ENCODE measurements around the gene PHIP. TPM values are rescaled to one million over a fixed set of nuclear protein-coding genes. Genes with fewer than 3 reads are reported as not detected.
A peak's percentile ranks its signal among the peaks of the same experiment; 100 is the strongest.

The PHIP gene
- total RNA-seq, result 72.2 and 74.5 TPM in 2 replicates
- long read RNA-seq, partial matches to known transcripts, result 910 of 1,119 reads
- long read RNA-seq, other reads (novel, unspliced or antisense), result 209 of 1,119 reads

DNA sequence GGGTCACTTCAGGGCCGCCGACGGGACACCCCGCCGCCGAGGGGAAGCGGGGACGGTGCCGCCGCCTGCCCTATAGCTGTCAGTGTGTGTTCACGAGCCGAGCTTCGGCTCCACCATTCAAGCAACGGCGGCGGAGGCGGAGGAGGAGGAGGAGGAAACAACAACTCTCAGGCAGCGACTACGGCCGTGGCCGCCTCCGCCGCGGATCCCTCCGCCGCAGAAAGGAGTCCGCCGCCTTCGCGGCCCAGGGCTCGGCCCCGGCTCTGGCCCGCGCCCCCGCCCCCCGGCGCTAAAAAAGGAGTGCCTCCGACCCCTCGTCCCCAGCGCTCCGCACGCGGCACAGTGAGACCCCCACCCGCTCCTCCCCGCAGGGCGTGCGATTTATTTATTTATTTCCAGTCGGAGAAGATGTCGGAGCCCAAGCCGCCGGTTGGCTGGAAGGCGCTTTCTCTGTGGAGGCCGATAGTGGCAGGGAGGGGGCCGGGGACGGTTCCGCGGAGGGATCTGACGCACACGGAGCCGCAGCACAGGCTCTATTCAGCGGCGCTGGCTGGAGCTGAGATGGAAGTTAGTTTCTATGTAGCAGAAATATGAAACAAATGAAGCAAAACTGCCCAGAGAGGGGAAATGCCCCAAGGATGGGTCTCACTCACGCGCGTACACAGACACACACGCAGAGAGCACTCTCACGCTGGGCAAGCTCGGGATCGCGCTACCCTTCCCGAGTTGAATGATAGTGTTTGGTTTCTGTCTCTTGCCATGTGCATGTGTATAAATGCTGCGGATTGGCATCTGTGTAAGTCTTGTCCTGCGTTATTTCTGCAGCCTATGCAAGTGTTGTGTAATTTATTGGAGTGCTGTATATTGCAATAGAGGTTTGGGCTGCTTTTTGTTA lies at the start of gene PHIP:
PHIP (minus strand) TSS at position 180 of the 895 bp plus-strand sequence. CDS start 186 bp downstream, outside the sequence.
- TF ChIP-seq, protein P1, sequence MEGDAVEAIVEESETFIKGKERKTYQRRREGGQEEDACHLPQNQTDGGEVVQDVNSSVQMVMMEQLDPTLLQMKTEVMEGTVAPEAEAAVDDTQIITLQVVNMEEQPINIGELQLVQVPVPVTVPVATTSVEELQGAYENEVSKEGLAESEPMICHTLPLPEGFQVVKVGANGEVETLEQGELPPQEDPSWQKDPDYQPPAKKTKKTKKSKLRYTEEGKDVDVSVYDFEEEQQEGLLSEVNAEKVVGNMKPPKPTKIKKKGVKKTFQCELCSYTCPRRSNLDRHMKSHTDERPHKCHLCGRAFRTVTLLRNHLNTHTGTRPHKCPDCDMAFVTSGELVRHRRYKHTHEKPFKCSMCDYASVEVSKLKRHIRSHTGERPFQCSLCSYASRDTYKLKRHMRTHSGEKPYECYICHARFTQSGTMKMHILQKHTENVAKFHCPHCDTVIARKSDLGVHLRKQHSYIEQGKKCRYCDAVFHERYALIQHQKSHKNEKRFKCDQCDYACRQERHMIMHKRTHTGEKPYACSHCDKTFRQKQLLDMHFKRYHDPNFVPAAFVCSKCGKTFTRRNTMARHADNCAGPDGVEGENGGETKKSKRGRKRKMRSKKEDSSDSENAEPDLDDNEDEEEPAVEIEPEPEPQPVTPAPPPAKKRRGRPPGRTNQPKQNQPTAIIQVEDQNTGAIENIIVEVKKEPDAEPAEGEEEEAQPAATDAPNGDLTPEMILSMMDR (IDR thresholded peaks at IDR 0.05; ENCODE audit: unreplicated experiment), result no peak
- Mint-ChIP-seq H3K4me1 (ENCODE audit: low read depth) (peaks cover 31% of the 10 kb centered on the region), H3K4me3 (ENCODE audit: low read depth) (peak within 1 kb of the TSS; percentile 94), H3K27me3 (no peaks in the 10 kb centered on the region), H3K36me3 (ENCODE audit: insufficient read depth) (peaks cover 1% of the 10 kb centered on the region), H3K9me3 (ENCODE audit: low read depth) (no peaks in the 10 kb centered on the region), H3K27ac (peak within 1 kb of the TSS; percentile 98)
- peak; percentile 87 for DNase-seq (ENCODE audit: low spot score, unreplicated experiment)

DNA sequence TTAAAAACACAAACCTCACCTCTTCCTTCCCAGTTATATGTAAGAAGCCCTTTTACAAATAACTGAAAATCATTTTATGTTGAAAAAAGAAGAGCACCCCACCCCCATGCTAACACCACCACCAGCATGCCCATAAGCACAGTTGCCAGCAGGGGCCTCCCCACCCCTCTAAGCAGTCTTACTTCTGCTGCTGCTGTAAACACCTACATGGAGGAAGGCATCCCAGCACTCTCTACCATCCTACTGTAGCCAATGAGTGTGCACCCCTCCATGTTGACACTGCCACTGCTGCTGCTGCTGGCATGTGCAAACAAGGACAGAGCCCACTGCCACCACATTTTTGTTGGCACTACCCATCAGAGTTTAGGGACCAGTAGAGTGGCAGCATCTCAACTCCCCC lies 49.6 kb upstream of the PHIP start:
- H3K9me3 Mint-ChIP-seq (ENCODE audit: low read depth), result peaks cover 18% of the 10 kb centered on the region
- DNase-seq (ENCODE audit: low spot score, unreplicated experiment), result no peak
- peaks cover 2% of the 10 kb centered on the region for H3K36me3 Mint-ChIP-seq (ENCODE audit: insufficient read depth)
- H3K4me3 Mint-ChIP-seq (ENCODE audit: low read depth), result no peak overlapping the region
- TF ChIP-seq, protein P1 (IDR thresholded peaks at IDR 0.05; ENCODE audit: unreplicated experiment), result peak; percentile 25
- H3K27me3 Mint-ChIP-seq, result no peaks in the 10 kb centered on the region
- no peak overlapping the region for H3K27ac Mint-ChIP-seq
- no peaks in the 10 kb centered on the region for H3K4me1 Mint-ChIP-seq (ENCODE audit: low read depth)

DNA sequence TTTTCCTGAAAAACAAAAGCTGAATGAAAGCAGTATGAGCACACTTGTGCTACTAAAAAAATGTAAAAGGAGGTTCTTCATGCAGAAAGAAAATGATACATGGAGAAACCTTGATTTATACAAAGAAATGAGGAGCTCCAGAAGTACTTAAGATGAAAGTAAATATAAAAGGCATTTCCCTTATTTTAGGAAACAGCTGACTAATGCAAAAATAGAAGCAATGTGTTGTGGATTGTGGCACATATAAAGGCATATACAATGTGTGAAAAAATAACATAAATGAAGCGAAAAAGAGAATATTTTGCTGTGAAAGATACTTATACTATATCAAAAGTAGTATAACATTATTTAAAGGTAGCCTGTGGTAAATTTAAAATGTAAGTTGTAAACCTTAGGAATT lies 41.2 kb upstream of the PHIP start:
- DNase-seq (ENCODE audit: low spot score, unreplicated experiment), result no peak
- no peaks in the 10 kb centered on the region for H3K27me3 Mint-ChIP-seq
- H3K4me3 Mint-ChIP-seq (ENCODE audit: low read depth), result no peak overlapping the region
- peaks cover 3% of the 10 kb centered on the region for H3K4me1 Mint-ChIP-seq (ENCODE audit: low read depth)
- H3K27ac Mint-ChIP-seq, result no peak overlapping the region
- H3K9me3 Mint-ChIP-seq (ENCODE audit: low read depth), result no peaks in the 10 kb centered on the region
- no peaks in the 10 kb centered on the region for H3K36me3 Mint-ChIP-seq (ENCODE audit: insufficient read depth)
- TF ChIP-seq, protein P1 (IDR thresholded peaks at IDR 0.05; ENCODE audit: unreplicated experiment), result no peak

DNA sequence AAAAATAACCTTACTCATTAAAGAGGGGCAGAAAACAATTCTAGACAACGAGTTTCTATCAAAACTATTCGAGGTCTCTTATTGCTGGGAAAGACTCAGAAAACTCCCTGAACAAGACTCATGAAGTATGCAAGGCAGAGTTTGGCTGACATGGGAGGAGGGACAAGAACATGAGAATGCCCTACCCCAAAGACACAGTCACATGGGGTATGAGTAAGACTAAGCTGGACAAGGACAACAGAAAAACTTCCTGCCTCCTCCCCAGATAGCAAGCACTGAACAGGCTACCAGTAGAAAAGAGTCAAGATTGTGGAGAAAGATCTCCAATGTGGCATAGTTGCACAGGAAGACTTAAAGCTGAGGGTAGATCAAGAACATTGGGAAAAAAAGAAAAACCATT lies 39.7 kb upstream of the PHIP start:
- H3K4me3 Mint-ChIP-seq (ENCODE audit: low read depth), result no peak overlapping the region
- no peaks in the 10 kb centered on the region for H3K27me3 Mint-ChIP-seq
- no peak for DNase-seq (ENCODE audit: low spot score, unreplicated experiment)
- no peaks in the 10 kb centered on the region for H3K9me3 Mint-ChIP-seq (ENCODE audit: low read depth)
- peaks cover 5% of the 10 kb centered on the region for H3K4me1 Mint-ChIP-seq (ENCODE audit: low read depth)
- no peak overlapping the region for H3K27ac Mint-ChIP-seq
- H3K36me3 Mint-ChIP-seq (ENCODE audit: insufficient read depth), result no peaks in the 10 kb centered on the region
- TF ChIP-seq, protein P1 (IDR thresholded peaks at IDR 0.05; ENCODE audit: unreplicated experiment), result no peak

DNA sequence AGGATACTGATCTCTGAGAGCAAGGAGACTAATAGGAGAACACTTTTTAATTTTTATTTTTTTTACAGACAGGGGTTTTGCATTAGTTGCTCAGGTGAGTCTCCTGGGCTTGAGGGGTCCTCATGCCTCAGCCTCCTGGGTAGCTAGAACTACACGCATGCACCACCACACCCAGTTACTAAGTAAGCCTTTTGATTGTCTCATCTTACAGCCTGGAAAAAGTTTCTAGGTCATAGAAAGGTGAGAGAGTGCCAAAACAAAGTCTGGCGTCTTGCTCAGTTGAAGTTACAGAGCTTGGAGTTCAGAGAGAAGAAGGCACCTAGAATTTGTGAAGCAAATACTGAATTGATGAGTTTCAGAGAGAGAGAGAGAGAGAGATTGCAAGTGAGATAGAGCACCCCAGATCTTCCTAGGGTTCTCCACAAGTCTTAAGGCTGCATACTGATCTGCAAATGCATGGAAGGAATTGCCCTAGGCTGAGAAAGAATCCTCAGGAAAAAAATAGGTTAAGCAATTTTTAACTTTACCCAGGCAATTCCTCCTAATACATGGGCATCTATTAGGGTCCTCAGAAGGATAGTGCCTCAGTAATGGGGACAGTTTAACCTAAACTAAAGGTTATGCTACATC lies 37.6 kb upstream of the PHIP start:
- Mint-ChIP-seq H3K27me3 (no peaks in the 10 kb centered on the region), H3K27ac (no peak overlapping the region), H3K4me1 (ENCODE audit: low read depth) (peaks cover 5% of the 10 kb centered on the region), H3K9me3 (ENCODE audit: low read depth) (no peaks in the 10 kb centered on the region), H3K36me3 (ENCODE audit: insufficient read depth) (no peaks in the 10 kb centered on the region), H3K4me3 (ENCODE audit: low read depth) (no peak overlapping the region)
- TF ChIP-seq, protein P1 (IDR thresholded peaks at IDR 0.05; ENCODE audit: unreplicated experiment), result no peak
- no peak for DNase-seq (ENCODE audit: low spot score, unreplicated experiment)

Measured in progenitor cell of endocrine pancreas (in vitro differentiated cells).